Colon (tissue), 2 donors: Measurements from ENCODE around the gene PPP2R5B.
A peak's percentile ranks its signal among the peaks of the same experiment; 100 is the strongest.

Source experiments
- FAIRE-seq: peaks from 2 replicates; lab custom pipeline; 2012; peaks lifted over from hg19 to GRCh38; lab: Jason Lieb, UNC
- donor health status: control.
- donor health status: control.

The PPP2R5B gene

GRCh38 chr11:64908766-64909165 is 15.7 kb upstream of the PPP2R5B start:
- no peak for FAIRE-seq

DNA sequence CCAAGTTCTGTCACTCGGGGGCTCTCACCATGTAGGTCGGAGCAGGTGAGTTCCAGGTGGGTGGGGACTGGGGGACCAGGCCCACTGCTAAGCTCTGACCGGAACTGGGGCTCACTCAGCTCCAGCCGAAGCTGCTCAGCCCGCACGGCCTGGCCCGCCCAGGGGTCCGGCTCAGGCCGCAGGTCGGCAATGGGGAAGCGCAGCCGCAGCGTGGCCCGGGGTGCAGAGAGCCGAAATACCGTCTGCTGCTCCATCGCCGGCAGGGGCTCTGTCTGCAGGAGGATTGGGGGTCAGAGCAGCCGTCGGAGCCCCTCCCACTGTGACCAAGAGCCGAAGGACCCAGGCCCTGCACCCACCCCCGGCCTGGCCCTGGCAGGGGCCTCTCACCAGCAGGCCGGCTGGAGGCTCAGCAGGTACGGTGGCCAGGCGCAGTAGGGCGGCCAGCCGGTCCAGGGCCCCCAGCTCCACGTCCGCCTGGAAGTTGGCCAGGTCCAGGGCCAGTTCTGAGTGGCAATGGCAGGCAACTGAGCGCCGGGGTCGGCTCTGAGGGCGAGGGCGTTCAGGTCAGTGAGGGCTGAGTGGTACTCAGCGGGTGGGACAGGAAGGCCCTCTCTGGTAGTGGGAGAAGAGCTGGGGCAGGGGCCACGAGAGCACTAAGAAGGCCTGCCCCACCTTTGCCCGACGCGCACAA is 14.7 kb upstream of the PPP2R5B start:
- FAIRE-seq = no peak

- FAIRE-seq = no peak
Observed at GRCh38 chr11:64910451-64911093, 13.9 kb upstream of the PPP2R5B start.

GRCh38 chr11:64911142-64911541 is 13.3 kb upstream of the PPP2R5B start:
- no peak for FAIRE-seq

DNA sequence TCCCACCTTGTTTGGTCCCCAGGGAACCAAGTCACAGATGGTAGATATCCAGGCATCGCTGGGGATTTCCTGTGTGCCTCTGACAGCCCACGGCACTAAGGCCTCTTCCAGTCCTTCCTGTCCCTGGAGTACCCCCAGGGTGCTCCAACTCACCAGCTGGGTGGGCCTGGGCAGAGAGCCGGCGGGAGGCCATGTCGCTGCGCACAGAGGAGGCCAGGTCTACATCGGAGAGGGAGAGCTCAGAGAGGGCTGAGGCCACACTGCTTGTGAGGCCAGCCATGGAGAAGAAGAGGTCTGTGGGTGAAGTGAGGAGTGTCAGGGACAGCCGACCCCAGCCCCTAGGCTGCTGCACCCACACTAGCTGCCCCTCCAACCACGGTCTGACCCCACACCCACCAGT is 12.8 kb upstream of the PPP2R5B start:
- no peak for FAIRE-seq

DNA sequence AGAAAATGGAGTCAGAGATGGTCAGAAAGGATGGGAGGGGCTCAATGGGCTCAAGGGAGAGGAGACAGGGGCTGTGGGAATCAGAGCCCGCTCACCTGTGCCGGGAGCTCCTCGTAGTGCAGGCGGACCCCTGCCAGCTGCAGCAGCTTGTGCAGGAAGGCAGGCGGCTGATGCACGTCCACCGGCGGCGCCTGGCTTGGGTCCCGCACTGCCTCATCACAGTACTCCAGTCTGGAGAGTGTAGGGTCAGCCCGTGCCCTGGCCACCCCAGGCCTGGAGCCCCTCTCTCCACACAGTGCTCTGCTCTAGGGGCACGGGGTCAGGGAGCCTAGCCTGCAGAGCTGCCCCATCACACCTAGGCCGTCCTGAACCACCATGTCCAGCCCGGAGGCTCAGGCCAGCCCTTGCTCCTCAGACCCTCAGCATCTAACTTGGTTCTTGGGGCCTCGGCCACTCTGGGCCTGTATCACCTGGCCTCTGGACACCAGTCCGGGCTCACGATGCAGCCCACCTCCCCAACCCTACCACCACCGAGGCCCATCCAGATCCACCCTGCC is 11.2 kb upstream of the PPP2R5B start:
- no peak for FAIRE-seq

DNA sequence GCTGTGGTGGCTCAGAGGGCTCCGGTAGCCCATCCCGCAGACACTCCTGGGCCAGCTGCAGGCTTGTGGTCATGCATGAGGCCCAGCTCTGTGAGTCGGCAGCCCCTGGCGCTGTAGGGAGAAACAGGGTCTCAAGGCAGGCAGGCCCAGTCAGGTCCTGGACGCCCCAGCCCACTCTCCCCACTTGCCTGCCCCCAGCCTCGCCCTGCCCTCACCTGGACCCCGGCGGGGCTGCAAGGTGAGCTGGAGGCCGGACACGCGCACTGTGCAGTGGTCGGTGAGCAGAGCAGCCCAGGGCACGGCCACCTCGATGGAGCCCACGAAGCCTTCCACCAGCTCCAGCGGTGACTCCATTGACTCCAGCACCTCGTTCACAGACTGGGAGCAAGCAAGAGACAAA is 10.4 kb upstream of the PPP2R5B start:
- no peak for FAIRE-seq

DNA sequence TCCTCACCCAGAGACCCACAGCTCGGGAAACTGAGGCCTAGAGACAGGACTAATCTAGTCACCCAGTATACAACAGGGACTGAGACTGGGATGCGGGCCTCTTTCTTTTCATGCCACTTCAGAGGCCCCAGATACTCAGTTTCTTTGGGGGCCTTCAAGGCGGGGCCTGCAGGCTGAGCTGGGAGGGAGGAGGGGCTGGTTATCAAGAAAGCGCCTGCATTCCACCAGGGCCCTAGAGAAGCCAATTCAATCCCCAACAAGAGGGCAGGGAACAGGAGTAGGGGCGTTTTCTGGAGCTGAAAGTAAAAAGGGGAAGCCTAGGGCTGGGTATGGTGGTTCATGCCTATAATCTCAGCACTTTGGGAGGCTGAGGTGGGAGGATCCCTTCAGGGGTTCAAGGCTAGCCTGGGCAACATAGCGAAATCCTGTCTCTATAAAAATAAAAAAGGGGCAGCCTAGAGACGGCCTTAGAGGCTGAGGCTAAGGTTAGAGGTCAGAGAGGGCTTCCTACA is 9.1 kb upstream of the PPP2R5B start:
- FAIRE-seq = no peak

GRCh38 chr11:64916040-64916774 is 8.3 kb upstream of the PPP2R5B start:
- no peak for FAIRE-seq

- FAIRE-seq = peak; percentile 88
Observed at GRCh38 chr11:64916775-64917662, 7.5 kb upstream of the PPP2R5B start, which contains the start of gene ATG2A. Gene ATG2A, minus strand, starts transcription at chr11:64917209. Its CDS starts 74 bp downstream, at chr11:64917135.

DNA sequence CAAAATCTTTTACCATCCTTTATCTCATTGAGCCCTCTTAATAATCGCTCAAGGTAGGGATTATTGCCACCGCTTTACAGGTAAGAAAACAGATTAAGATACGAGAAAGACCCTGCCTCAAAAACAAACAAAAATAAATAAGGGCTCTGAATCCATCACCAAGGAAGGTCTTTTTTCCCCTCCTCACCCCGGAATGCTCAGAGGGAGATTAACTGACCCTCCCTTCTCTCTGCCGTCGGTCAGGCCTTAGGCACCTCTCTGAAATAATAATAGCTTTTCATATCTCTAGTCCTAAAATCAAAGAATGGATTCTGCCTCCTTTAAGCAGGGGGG is 6.9 kb upstream of the PPP2R5B start:
- FAIRE-seq = no peak

GRCh38 chr11:64918017-64918416 is 6.5 kb upstream of the PPP2R5B start:
- FAIRE-seq = no peak

DNA sequence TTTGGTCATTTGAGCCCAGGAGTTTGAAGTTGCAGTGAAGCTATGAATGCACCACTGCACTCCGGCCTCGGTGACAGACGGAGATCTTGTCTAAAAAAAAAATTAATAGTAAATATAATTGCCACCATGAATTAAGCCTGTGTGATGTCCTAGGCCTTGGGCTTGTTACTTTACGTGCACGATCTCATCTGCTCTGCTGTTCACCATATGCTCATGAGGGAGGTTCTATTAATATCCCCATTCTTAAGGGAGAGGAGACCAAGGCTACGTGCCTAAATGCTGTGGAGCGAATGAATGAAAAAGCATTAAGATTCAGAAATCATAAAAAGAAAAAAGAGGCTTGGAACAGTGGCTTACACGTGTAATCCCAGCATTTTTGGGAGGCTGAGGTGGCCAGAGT is 4.9 kb upstream of the PPP2R5B start:
- no peak for FAIRE-seq

DNA sequence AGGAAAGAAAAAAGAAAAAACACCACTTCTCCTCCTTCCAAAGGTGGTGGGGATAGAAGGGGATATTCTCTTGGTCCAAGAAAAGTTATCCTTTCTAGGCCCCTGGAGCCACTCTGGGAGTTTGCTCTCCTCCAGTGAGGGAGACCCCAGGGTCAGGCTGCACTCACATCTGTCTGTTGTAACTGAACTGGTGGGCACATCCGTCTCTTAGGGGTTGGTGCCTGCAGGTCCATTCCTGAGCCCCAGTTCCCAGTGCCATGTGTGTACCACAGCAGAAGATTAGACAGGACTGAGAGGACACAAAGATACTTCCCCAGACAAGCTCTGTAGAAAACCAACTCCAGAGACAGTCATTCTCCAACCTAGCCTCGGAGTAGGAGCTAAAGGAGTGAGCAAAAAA is 4.4 kb upstream of the PPP2R5B start:
- no peak for FAIRE-seq

- FAIRE-seq = no peak
Observed at GRCh38 chr11:64921384-64921783, 3.1 kb upstream of the PPP2R5B start.

DNA sequence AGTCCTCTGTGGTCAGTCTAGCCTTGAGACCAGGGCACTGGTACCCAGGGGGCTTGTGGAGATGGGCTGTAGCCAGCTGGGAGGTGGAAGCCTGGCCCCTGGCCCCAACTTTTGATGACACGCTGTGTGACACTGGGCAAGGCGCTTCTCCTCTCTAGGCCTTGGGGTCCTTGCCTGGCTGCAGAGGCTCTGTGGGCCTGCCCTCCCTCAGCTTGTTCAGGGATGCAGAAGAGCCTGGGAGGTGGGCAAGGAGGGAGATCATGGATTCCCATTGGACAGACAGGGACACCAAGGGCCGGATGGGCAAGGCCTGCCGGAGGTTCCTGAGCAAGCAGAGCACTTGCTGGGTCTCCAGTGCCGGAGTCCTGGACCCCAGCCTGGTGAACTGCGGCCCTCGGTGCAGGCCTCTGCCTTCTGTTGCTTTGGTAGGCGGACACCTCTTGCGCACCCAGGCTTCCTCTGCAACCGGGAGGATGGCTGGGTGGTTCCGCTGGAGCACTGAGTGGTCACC is 1.3 kb upstream of the PPP2R5B start:
- FAIRE-seq = no peak

GRCh38 chr11:64924910-64925284 is 408 bp downstream of the PPP2R5B start:
- no peak for FAIRE-seq

DNA sequence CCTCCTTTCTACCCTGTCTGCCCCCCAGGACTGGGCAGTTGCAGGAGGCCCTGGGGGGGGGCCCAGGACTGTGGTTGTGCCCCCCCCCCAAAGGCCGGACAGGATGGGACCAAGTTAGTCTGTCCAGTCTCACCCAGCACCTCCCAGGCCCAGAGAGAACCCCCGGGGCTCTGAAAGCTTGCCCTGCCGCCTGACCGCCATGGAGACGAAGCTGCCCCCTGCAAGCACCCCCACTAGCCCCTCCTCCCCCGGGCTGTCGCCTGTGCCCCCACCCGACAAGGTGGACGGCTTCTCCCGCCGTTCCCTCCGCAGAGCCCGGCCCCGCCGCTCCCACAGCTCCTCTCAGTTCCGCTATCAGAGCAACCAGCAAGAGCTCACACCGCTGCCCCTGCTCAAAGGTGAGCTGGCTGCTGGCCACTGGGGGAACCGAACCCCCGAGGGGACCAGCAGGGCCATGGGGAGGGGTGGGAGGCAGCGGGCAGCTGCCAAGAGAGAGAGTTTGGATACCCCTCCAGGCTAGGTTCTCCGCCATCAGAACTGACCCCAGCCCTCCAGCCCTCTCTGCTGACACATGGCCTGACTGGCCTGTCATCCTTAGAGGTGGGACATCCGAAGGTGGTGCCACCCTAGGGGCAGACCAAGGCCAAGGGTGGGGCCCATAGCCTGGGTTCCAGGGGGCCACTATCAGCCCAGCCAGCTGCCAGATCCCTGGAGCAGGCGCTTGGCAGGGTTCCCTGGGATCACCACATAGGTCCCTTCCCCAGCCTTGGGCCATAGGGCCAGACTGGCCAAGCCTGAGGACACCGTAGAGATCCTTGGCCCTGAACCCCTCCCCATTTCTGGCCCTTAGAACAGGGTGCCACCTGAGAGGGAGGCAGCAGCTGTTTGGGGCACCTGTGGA is 1.3 kb downstream of the PPP2R5B start:
- no peak for FAIRE-seq

DNA sequence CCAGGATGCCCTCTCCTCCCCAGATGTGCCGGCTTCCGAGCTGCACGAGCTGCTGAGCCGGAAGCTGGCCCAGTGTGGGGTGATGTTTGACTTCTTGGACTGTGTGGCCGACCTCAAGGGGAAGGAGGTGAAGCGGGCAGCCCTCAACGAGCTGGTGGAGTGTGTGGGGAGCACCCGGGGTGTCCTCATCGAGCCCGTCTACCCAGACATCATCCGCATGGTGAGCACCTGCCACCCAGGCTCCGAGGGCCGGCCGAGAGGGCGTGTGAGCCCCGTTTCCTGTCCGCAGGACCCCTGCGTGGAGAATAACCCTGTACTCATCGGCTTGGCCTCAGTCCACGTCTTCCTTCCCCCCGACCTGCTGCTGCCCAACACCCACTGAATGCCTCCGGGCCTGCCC is 2.2 kb downstream of the PPP2R5B start:
- no peak for FAIRE-seq

DNA sequence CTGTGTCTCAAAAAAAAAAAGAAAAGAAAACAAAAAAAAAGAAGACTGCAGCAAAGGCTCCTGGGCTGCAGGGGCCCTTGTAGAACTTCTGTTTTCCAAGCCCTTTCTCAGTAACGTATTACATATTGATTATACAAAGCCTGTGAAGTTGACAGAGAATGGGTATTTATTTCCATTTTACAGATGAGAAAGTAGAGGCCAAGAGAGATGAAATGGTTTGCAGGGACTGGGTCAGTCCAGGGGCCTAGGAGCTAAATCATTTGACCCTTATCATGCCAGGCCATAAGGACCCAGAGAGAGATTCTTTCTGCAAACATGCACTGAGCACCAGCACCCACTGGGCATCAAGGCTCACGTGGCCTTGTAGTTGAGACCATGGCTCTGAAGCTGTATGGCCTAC is 4.5 kb downstream of the PPP2R5B start:
- FAIRE-seq = no peak

DNA sequence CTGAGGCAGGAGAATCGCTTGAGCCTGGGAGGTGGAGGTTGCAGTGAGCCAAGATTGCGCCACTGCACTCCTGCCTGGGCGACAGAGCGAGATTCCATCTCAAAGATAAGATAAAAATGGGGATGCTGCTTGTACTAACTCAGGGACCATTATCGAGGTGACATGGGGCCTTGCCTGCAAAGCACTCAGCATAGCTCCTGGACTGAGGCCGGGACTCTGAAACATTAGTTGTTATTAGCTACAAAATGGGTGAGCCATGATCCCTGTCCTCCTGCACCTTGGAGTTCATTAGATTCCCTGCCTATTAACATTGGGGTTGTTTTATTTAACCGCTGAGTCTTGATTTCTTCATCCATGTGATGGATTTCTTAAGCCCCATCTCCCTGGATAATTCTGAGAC is 5.1 kb downstream of the PPP2R5B start:
- FAIRE-seq = no peak
